Activated T-helper 1 cell treated with anti-CD3 and anti-CD28 coated beads, Interleukin-2, amount 50 U/mL, for 16 hours (primary cell): ENCODE data around the gene R3HDM2.

Experiments used
- DNase-seq, 2 donors: peaks; one replicate each; pipeline ENCODE4 v3.0.0-alpha.2; 2020; ENCODE audit warnings: low read depth in 1 of 2, low spot score in 1 of 2

R3HDM2 gene

GRCh38 chr12:57219993-57220754 is 210.7 kb downstream of the R3HDM2 start:
- DNase-seq: no peak

- no peak for DNase-seq
These were observed 211.4 kb downstream of the R3HDM2 start for GRCh38 chr12:57219205-57219992.

- no peak for DNase-seq
These were observed 212.6 kb downstream of the R3HDM2 start for GRCh38 chr12:57218030-57218853.

GRCh38 chr12:57216921-57217879 is 213.6 kb downstream of the R3HDM2 start:
- DNase-seq: no peak

GRCh38 chr12:57216014-57216911 is 214.6 kb downstream of the R3HDM2 start, which contains the start of gene NXPH4:
Gene NXPH4, plus strand, starts transcription at chr12:57216794. Its CDS starts 176 bp downstream, at chr12:57216970.
- peak in 1 of 2 donors; percentile 45 for DNase-seq

GRCh38 chr12:57215668-57216013 is 215.2 kb downstream of the R3HDM2 start:
- DNase-seq: no peak

GRCh38 chr12:57215065-57215464 is 215.8 kb downstream of the R3HDM2 start:
- DNase-seq: no peak

GRCh38 chr12:57214398-57214781 is 216.5 kb downstream of the R3HDM2 start:
- DNase-seq: peak; percentile 41 to 49

GRCh38 chr12:57213763-57214397 is 217.0 kb downstream of the R3HDM2 start:
- no peak for DNase-seq

GRCh38 chr12:57213058-57213715 is 217.7 kb downstream of the R3HDM2 start:
- DNase-seq: peak; percentile 63 to 74

GRCh38 chr12:57212701-57213057 is 218.2 kb downstream of the R3HDM2 start:
- no peak for DNase-seq

- no peak for DNase-seq
These were observed 218.8 kb downstream of the R3HDM2 start for GRCh38 chr12:57211791-57212700.

- no peak for DNase-seq
These were observed 219.7 kb downstream of the R3HDM2 start for GRCh38 chr12:57210926-57211692.

GRCh38 chr12:57210461-57210860 is 220.4 kb downstream of the R3HDM2 start:
- DNase-seq: no peak

- DNase-seq: no peak
These were observed 220.9 kb downstream of the R3HDM2 start for GRCh38 chr12:57209916-57210315.

- DNase-seq: no peak
These were observed 222.1 kb downstream of the R3HDM2 start for GRCh38 chr12:57208631-57209282.
